ENCODE results near the gene IRF4. TPM values are rescaled to one million over a fixed set of nuclear protein-coding genes. Genes with fewer than 3 reads are reported as not detected.

Gene IRF4
- total RNA-seq, 1 experiment from 2014 or later = not detected

DNA sequence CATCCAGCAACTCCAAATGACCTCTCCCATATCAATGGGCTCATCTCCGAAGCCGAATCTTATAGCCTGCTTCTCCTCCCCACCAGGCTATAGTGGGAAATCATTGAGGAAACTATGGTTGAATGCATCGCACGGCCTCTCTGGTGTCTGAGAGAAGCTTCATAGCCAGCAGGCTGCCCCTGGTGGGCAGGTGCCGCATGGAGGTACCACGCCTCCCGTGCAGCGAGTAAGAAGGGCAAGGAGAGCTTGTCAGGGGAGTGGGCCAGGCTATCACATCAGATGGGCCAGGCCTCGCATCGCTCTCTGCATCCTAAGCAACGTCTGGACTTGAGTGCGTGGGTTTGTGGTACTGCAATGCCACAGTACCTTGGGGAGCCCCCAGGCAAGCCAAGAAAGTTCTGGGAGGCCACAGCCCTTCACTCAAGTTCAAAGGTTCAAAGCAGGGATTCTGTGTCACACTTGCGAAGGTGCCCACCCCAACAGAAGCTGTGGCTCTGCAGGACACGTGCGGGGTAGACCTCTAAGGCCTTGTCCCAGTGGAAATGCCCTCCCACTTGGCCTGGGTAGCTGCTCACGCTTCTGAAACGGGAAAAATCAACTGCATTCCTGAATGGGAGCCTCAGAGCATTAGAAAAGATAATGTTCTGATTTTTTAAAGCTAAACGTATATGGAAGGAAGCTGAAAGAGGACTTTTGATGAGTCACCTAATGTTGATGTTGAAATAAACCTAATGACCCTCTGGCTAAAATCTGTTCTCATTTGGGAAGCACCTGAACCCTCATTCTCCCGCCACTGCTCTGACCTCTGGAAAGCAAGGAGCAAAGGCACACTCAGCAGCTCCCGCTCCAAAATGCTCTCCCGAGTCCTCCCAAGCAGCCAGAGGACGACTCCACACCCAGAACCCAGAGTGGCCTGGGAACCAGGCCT is 8.4 kb upstream of the IRF4 start:
- DNase-seq = no peak
- Mint-ChIP-seq H3K9me3 (ENCODE audit: low read depth, unreplicated experiment) (peaks cover 5% of the 10 kb centered on the region), H3K4me1 (ENCODE audit: low read depth, unreplicated experiment) (no peaks in the 10 kb centered on the region), H3K27me3 (ENCODE audit: unreplicated experiment) (peaks cover 21% of the 10 kb centered on the region), H3K4me3 (ENCODE audit: low read depth, unreplicated experiment) (no peak overlapping the region), H3K27ac (ENCODE audit: unreplicated experiment) (no peak overlapping the region), H3K36me3 (ENCODE audit: insufficient read depth, unreplicated experiment) (no peaks in the 10 kb centered on the region)
- CTCF ChIA-PET = no interaction called here
- TF ChIP-seq CTCF (IDR thresholded peaks at IDR 0.05; ENCODE audit: unreplicated experiment) = no peak
- intact Hi-C loops (cut with micrococcal nuclease; ENCODE audit: unreplicated experiment) = no loop called here
- no TSS peak for BruUV-seq (replicated peaks)

DNA sequence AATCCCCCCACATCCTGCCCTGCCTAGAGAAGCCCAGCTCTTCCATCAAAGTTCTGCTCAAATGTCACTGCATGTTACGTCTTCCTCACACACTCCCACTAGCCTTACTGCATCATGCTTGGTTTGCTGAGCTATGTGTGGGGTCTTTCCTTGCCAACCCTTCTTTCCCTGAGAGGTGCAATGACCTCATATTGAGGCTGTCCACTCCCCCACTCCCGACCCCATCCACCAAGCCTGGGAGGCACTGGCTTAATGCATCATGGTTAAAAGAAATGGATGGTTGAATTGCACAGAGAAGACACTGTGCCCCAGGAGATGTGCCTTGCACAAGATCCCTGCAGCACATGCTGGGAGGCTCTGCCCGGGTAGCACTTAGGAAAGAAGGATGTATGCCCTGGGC is 7.7 kb upstream of the IRF4 start:
- TF ChIP-seq CTCF (IDR thresholded peaks at IDR 0.05; ENCODE audit: unreplicated experiment) = no peak
- BruUV-seq (replicated peaks) = no TSS peak
- intact Hi-C loops (cut with micrococcal nuclease; ENCODE audit: unreplicated experiment) = no loop called here
- CTCF ChIA-PET = no interaction called here
- no peak overlapping the region for H3K27ac Mint-ChIP-seq (ENCODE audit: unreplicated experiment)
- H3K4me3 Mint-ChIP-seq (ENCODE audit: low read depth, unreplicated experiment) = no peak overlapping the region
- H3K9me3 Mint-ChIP-seq (ENCODE audit: low read depth, unreplicated experiment) = peaks cover 5% of the 10 kb centered on the region
- H3K4me1 Mint-ChIP-seq (ENCODE audit: low read depth, unreplicated experiment) = no peaks in the 10 kb centered on the region
- DNase-seq = no peak
- H3K36me3 Mint-ChIP-seq (ENCODE audit: insufficient read depth, unreplicated experiment) = no peaks in the 10 kb centered on the region
- H3K27me3 Mint-ChIP-seq (ENCODE audit: unreplicated experiment) = peaks cover 21% of the 10 kb centered on the region

DNA sequence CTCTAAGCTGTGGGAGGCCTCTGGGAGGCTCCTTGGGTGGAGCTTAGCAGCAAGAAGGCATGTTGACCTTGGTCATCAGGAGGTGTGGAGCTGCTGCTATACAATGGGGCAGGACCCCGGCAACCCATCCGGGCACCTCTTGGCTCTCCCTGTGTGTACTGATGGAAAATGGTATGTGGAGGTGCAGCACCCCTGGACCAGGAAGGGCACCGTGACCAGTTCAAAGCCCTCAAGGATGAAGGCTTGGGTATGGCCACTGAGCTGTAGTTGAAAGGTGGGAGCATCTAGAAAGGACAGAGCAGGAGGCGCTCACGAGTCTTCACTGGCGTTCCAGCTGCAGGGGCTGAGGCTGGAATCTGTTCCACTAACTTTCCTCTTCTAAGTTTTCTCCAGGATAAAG is 6.7 kb upstream of the IRF4 start:
- H3K36me3 Mint-ChIP-seq (ENCODE audit: insufficient read depth, unreplicated experiment) = no peaks in the 10 kb centered on the region
- intact Hi-C loops (cut with micrococcal nuclease; ENCODE audit: unreplicated experiment) = no loop called here
- H3K4me1 Mint-ChIP-seq (ENCODE audit: low read depth, unreplicated experiment) = peaks cover 7% of the 10 kb centered on the region
- BruUV-seq (replicated peaks) = no TSS peak
- no peak for DNase-seq
- H3K4me3 Mint-ChIP-seq (ENCODE audit: low read depth, unreplicated experiment) = no peak overlapping the region
- no peak for TF ChIP-seq CTCF (IDR thresholded peaks at IDR 0.05; ENCODE audit: unreplicated experiment)
- H3K27ac Mint-ChIP-seq (ENCODE audit: unreplicated experiment) = no peak overlapping the region
- H3K9me3 Mint-ChIP-seq (ENCODE audit: low read depth, unreplicated experiment) = peaks cover 5% of the 10 kb centered on the region
- CTCF ChIA-PET = interaction anchor here (0.6 to 0.7 kb wide), 2 partner anchors 38 to 218 kb away, joined by 3 read pairs; no protein-coding TSS in a partner anchor
- peaks cover 21% of the 10 kb centered on the region for H3K27me3 Mint-ChIP-seq (ENCODE audit: unreplicated experiment)

DNA sequence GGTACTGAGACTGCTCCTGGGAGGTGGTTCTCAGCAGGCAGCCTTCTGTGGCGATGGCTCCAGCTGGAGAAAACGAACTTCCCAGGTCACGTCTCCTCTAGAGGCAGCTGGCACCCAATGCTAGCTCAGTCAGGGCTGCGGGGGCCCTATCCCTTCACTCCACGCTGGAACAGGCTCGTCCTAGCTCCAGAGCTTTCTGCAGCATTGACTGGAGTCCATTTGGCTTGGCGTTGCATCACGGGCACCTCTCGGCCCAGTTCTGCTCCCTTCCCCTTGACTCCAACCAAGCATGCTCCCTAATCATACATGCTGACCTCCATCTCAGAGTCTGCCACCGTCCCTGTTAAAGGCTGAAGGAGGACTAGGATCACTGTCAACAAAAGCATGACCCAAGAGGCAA is 5.9 kb upstream of the IRF4 start:
- CTCF ChIA-PET = interaction anchor here (0.6 kb wide), 1 partner anchor 218 kb away, joined by 3 read pairs; no protein-coding TSS in a partner anchor
- peaks cover 8% of the 10 kb centered on the region for H3K4me1 Mint-ChIP-seq (ENCODE audit: low read depth, unreplicated experiment)
- DNase-seq = no peak
- no TSS peak for BruUV-seq (replicated peaks)
- TF ChIP-seq CTCF (IDR thresholded peaks at IDR 0.05; ENCODE audit: unreplicated experiment) = no peak
- peaks cover 21% of the 10 kb centered on the region for H3K27me3 Mint-ChIP-seq (ENCODE audit: unreplicated experiment)
- no peak overlapping the region for H3K27ac Mint-ChIP-seq (ENCODE audit: unreplicated experiment)
- intact Hi-C loops (cut with micrococcal nuclease; ENCODE audit: unreplicated experiment) = no loop called here
- no peak overlapping the region for H3K4me3 Mint-ChIP-seq (ENCODE audit: low read depth, unreplicated experiment)
- H3K36me3 Mint-ChIP-seq (ENCODE audit: insufficient read depth, unreplicated experiment) = no peaks in the 10 kb centered on the region
- peaks cover 2% of the 10 kb centered on the region for H3K9me3 Mint-ChIP-seq (ENCODE audit: low read depth, unreplicated experiment)

Data from Calu3 (cell line).